Measurements from ENCODE around the gene TCERG1L. TPM values are rescaled to one million over a fixed set of nuclear protein-coding genes. Genes with fewer than 3 reads are reported as not detected.

TCERG1L gene
- total and polyA plus RNA-seq, 9 of the 15 experiments (the other 6 are each of a cell fraction or from before 2014, with no cell fraction given), result not detected

GRCh38 chr10:131247873-131248272, 63.6 kb downstream of the TCERG1L start (continued):
- TF ChIP-seq, protein P1, sequence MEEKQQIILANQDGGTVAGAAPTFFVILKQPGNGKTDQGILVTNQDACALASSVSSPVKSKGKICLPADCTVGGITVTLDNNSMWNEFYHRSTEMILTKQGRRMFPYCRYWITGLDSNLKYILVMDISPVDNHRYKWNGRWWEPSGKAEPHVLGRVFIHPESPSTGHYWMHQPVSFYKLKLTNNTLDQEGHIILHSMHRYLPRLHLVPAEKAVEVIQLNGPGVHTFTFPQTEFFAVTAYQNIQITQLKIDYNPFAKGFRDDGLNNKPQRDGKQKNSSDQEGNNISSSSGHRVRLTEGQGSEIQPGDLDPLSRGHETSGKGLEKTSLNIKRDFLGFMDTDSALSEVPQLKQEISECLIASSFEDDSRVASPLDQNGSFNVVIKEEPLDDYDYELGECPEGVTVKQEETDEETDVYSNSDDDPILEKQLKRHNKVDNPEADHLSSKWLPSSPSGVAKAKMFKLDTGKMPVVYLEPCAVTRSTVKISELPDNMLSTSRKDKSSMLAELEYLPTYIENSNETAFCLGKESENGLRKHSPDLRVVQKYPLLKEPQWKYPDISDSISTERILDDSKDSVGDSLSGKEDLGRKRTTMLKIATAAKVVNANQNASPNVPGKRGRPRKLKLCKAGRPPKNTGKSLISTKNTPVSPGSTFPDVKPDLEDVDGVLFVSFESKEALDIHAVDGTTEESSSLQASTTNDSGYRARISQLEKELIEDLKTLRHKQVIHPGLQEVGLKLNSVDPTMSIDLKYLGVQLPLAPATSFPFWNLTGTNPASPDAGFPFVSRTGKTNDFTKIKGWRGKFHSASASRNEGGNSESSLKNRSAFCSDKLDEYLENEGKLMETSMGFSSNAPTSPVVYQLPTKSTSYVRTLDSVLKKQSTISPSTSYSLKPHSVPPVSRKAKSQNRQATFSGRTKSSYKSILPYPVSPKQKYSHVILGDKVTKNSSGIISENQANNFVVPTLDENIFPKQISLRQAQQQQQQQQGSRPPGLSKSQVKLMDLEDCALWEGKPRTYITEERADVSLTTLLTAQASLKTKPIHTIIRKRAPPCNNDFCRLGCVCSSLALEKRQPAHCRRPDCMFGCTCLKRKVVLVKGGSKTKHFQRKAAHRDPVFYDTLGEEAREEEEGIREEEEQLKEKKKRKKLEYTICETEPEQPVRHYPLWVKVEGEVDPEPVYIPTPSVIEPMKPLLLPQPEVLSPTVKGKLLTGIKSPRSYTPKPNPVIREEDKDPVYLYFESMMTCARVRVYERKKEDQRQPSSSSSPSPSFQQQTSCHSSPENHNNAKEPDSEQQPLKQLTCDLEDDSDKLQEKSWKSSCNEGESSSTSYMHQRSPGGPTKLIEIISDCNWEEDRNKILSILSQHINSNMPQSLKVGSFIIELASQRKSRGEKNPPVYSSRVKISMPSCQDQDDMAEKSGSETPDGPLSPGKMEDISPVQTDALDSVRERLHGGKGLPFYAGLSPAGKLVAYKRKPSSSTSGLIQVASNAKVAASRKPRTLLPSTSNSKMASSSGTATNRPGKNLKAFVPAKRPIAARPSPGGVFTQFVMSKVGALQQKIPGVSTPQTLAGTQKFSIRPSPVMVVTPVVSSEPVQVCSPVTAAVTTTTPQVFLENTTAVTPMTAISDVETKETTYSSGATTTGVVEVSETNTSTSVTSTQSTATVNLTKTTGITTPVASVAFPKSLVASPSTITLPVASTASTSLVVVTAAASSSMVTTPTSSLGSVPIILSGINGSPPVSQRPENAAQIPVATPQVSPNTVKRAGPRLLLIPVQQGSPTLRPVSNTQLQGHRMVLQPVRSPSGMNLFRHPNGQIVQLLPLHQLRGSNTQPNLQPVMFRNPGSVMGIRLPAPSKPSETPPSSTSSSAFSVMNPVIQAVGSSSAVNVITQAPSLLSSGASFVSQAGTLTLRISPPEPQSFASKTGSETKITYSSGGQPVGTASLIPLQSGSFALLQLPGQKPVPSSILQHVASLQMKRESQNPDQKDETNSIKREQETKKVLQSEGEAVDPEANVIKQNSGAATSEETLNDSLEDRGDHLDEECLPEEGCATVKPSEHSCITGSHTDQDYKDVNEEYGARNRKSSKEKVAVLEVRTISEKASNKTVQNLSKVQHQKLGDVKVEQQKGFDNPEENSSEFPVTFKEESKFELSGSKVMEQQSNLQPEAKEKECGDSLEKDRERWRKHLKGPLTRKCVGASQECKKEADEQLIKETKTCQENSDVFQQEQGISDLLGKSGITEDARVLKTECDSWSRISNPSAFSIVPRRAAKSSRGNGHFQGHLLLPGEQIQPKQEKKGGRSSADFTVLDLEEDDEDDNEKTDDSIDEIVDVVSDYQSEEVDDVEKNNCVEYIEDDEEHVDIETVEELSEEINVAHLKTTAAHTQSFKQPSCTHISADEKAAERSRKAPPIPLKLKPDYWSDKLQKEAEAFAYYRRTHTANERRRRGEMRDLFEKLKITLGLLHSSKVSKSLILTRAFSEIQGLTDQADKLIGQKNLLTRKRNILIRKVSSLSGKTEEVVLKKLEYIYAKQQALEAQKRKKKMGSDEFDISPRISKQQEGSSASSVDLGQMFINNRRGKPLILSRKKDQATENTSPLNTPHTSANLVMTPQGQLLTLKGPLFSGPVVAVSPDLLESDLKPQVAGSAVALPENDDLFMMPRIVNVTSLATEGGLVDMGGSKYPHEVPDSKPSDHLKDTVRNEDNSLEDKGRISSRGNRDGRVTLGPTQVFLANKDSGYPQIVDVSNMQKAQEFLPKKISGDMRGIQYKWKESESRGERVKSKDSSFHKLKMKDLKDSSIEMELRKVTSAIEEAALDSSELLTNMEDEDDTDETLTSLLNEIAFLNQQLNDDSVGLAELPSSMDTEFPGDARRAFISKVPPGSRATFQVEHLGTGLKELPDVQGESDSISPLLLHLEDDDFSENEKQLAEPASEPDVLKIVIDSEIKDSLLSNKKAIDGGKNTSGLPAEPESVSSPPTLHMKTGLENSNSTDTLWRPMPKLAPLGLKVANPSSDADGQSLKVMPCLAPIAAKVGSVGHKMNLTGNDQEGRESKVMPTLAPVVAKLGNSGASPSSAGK (IDR thresholded peaks at IDR 0.05), result no peak
- TF ChIP-seq GATAD2A (IDR thresholded peaks at IDR 0.05) (no peak), CHD1 (IDR thresholded peaks at IDR 0.05; ENCODE audit: low read length) (no peak), ZNF696 (CRISPR knock-in tag; conservative IDR thresholded peaks at IDR 0.05) (no peak), U2AF1 (optimal IDR thresholded peaks at IDR 0.05; ENCODE audit: low read depth, low read length) (no peak)
- TF ChIP-seq, protein P2, sequence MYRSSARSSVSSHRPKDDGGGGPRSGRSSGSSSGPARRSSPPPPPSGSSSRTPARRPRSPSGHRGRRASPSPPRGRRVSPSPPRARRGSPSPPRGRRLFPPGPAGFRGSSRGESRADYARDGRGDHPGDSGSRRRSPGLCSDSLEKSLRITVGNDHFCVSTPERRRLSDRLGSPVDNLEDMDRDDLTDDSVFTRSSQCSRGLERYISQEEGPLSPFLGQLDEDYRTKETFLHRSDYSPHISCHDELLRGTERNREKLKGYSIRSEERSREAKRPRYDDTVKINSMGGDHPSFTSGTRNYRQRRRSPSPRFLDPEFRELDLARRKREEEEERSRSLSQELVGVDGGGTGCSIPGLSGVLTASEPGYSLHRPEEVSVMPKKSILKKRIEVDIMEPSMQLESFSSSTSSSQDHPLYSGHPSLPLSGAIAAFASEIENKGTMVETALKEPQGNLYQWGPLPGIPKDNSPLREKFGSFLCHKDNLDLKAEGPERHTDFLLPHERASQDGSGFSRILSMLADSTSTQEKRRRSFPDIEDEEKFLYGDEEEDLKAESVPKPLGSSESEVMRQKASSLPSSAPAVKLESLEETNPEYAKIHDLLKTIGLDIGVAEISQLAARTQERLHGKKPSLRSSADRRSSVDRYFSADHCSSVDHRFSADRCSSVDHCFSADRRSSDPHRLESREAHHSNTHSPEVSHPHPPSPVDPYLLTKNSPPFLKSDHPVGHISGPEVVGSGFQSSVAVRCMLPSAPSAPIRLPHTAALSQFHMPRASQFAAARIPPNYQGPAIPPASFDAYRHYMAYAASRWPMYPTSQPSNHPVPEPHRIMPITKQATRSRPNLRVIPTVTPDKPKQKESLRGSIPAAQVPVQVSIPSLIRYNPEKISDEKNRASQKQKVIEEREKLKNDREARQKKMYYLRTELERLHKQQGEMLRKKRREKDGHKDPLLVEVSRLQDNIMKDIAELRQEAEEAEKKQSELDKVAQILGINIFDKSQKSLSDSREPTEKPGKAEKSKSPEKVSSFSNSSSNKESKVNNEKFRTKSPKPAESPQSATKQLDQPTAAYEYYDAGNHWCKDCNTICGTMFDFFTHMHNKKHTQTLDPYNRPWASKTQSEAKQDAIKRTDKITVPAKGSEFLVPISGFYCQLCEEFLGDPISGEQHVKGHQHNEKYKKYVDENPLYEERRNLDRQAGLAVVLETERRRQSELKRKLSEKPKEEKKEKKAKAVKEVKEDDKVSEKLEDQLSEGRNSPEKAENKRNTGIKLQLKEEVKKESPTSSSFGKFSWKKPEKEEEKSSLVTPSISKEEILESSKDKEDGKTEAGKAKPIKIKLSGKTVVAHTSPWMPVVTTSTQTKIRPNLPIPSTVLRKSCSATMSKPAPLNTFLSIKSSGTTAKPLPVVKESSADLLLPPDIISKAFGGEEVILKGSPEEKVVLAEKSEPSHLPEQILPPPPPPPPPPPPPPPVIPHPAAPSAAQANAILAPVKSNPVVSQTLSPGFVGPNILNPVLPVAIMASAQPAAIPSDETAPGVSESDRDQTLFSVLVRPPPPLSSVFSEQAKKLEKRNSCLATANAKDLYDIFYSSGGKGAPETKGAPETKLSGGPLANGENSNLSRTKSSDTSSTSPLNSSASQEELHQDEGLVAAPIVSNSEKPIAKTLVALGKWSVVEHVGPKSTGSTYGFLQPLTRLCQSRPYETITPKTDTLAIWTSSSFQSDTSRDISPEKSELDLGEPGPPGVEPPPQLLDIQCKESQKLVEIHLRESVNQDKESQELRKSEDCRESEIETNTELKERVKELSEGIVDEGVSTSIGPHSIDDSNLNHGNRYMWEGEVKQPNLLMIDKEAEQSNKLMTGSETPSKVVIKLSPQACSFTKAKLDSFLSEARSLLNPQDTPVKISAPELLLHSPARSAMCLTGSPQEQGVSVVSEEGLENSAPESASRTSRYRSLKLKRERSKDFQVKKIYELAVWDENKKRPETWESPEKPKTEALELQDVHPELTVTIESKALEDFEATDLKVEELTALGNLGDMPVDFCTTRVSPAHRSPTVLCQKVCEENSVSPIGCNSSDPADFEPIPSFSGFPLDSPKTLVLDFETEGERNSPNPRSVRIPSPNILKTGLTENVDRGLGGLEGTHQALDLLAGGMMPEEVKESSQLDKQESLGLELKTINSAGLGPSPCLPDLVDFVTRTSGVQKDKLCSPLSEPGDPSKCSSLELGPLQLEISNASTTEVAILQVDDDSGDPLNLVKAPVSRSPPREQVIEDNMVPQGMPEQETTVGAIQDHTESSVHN (IDR thresholded peaks at IDR 0.05; ENCODE audit: borderline replicate concordance in 1 of 2, low read depth in 1 of 2), result no peak
- TF ChIP-seq, protein P3, sequence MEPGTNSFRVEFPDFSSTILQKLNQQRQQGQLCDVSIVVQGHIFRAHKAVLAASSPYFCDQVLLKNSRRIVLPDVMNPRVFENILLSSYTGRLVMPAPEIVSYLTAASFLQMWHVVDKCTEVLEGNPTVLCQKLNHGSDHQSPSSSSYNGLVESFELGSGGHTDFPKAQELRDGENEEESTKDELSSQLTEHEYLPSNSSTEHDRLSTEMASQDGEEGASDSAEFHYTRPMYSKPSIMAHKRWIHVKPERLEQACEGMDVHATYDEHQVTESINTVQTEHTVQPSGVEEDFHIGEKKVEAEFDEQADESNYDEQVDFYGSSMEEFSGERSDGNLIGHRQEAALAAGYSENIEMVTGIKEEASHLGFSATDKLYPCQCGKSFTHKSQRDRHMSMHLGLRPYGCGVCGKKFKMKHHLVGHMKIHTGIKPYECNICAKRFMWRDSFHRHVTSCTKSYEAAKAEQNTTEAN (CRISPR knock-in tag; IDR thresholded peaks at IDR 0.05), result no peak
